Natural killer cell (primary cell): ENCODE results near the gene LRP1B. TPM values are rescaled to one million over a fixed set of nuclear protein-coding genes. Genes with fewer than 3 reads are reported as not detected.

Source experiments
- ATAC-seq, 3 donors: fragments of 150-1000 bp in 2 of 3; fragments of 200-7000 bp in 1 of 3; cut with Tn5 transposase; 1 replicate in 1 of 3; 2 replicates in 2 of 3; pipeline ENCODE4 v1.10.0; 2021; ENCODE audit warnings: mild to moderate bottlenecking in 2 of 3, moderate library complexity in 2 of 3
- DNase-seq, 2 donors: peaks; one replicate each; pipeline versions ENCODE4 v3.0.0 to v3.0.0-alpha.2; 2013 to 2021; ENCODE audit warnings: mixed read lengths in 1 of 2
- H3K27ac ChIP-seq: one replicate; pipeline ENCODE4 v1.5.1; 2013; ENCODE audit warnings: mild to moderate bottlenecking, low read length
- H3K27me3 ChIP-seq: one replicate; pipeline ENCODE4 v1.6.1; 2013; ENCODE audit warnings: low read length; ENCODE audit not compliant: control insufficient read depth, insufficient read depth
- H3K36me3 ChIP-seq: one replicate; pipeline ENCODE4 v1.6.1; 2013; ENCODE audit warnings: low read length; ENCODE audit not compliant: control insufficient read depth, insufficient read depth
- H3K4me1 ChIP-seq: one replicate; pipeline ENCODE4 v1.6.1; 2013; ENCODE audit warnings: low read length; ENCODE audit not compliant: control insufficient read depth, insufficient read depth
- H3K4me3 ChIP-seq: one replicate; pipeline ENCODE4 v1.5.1; 2013; ENCODE audit warnings: low read length
- H3K9me3 ChIP-seq: one replicate; pipeline ENCODE4 v1.6.1; 2013; ENCODE audit warnings: low read length; ENCODE audit not compliant: control insufficient read depth, insufficient read depth
- H3K27ac Mint-ChIP-seq, 2 donors: one replicate each; pipeline ENCODE4 v1.8.0; 2022; ENCODE audit warnings: mild to moderate bottlenecking in 2 of 2, mixed read lengths in 2 of 2, moderate library complexity in 1 of 2
- H3K27me3 Mint-ChIP-seq, 2 donors: one replicate each; pipeline ENCODE4 v1.8.0; 2022; ENCODE audit warnings: low read depth in 2 of 2, mixed read lengths in 2 of 2
- H3K36me3 Mint-ChIP-seq: one replicate; pipeline ENCODE4 v1.8.0; 2022; ENCODE audit warnings: mixed read lengths
- H3K4me1 Mint-ChIP-seq, 2 donors: one replicate each; pipeline ENCODE4 v1.8.0; 2022; ENCODE audit warnings: mixed read lengths in 2 of 2
- H3K4me3 Mint-ChIP-seq: one replicate; pipeline ENCODE4 v1.8.0; 2022; ENCODE audit warnings: mild to moderate bottlenecking, moderate library complexity, mixed read lengths
- H3K9me3 Mint-ChIP-seq, 2 donors: one replicate each; pipeline ENCODE4 v1.8.0; 2022; ENCODE audit warnings: mixed read lengths in 2 of 2
- WGBS: methylation state at CpG from one replicate; pipeline ENCODE4 v1.1.7; 2013; ENCODE audit warnings: missing lambda C conversion rate; ENCODE audit not compliant: insufficient coverage; 5-methylcytosine and 5-hydroxymethylcytosine counted together
- intact Hi-C: fragments of 100-400 bp; cut with micrococcal nuclease; formaldehyde crosslinking; loops from one replicate; pipeline ENCODE4 v1.14.2; 2022
- total RNA-seq, 4 donors: library from RNA; stranded (reverse); fragments of 120-200 nt in 1 of 4; gene quantifications; one replicate each; pipeline versions ENCODE4 v1.2.3 to v1.2.4, GENCODE V29; 2013 to 2022
- TF ChIP-seq, protein P1 (sequence below): fragments of 200-600 bp; IDR thresholded peaks from one replicate; pipeline ENCODE4 v1.8.0; 2022; ENCODE audit warnings: antibody characterized with exemption

LRP1B gene
- total RNA-seq, 3 donors from 2014 or later (not counting 1 experiment from before 2014, with no cell fraction given), result 0.05 TPM; not detected in 2

DNA sequence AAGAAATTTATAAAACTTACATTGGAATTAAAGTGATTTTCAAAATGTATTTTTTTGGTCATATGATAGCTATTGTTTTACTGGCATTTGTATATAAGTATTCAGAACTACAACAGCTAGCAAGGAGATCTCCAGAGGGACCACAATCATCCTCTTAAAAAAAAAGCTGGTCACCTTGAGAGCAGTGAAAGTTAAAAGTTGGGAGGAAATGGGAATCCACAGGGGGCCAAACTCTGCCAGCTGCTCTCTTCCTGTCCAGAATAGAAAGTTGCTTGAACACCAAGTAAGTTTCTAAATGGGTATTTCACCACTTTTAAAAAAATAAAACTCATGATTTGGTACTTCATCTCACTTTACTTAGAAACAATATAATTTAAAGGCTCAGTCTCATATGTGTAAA, 1025.1 kb downstream of the LRP1B start:
- intact Hi-C loops, result no loop called here
- ATAC-seq, result no peak
- no peak overlapping the region for H3K27ac Mint-ChIP-seq
- H3K9me3 Mint-ChIP-seq, result peaks cover 0 to 9% of the 10 kb centered on the region in 2 donors
- TF ChIP-seq, protein P1, sequence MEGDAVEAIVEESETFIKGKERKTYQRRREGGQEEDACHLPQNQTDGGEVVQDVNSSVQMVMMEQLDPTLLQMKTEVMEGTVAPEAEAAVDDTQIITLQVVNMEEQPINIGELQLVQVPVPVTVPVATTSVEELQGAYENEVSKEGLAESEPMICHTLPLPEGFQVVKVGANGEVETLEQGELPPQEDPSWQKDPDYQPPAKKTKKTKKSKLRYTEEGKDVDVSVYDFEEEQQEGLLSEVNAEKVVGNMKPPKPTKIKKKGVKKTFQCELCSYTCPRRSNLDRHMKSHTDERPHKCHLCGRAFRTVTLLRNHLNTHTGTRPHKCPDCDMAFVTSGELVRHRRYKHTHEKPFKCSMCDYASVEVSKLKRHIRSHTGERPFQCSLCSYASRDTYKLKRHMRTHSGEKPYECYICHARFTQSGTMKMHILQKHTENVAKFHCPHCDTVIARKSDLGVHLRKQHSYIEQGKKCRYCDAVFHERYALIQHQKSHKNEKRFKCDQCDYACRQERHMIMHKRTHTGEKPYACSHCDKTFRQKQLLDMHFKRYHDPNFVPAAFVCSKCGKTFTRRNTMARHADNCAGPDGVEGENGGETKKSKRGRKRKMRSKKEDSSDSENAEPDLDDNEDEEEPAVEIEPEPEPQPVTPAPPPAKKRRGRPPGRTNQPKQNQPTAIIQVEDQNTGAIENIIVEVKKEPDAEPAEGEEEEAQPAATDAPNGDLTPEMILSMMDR, result no peak
- H3K4me1 Mint-ChIP-seq, result no peaks in the 10 kb centered on the region
- no peak overlapping the region for H3K4me3 Mint-ChIP-seq
- Histone ChIP-seq H3K4me3 (no peak overlapping the region), H3K27ac (no peak overlapping the region), H3K9me3 (no peaks in the 10 kb centered on the region), H3K27me3 (no peaks in the 10 kb centered on the region), H3K4me1 (no peaks in the 10 kb centered on the region), H3K36me3 (no peaks in the 10 kb centered on the region)
- H3K27me3 Mint-ChIP-seq, result no peaks in the 10 kb centered on the region
- H3K36me3 Mint-ChIP-seq, result no peaks in the 10 kb centered on the region
- no peak for DNase-seq

GRCh38 chr2:141103216-141103615, 1027.6 kb downstream of the LRP1B start:
- no peak overlapping the region for H3K27ac Mint-ChIP-seq
- 0% methylated on average over 1 of the region's 1 CpG for WGBS

GRCh38 chr2:141079231-141079630, 1051.6 kb downstream of the LRP1B start:
- peaks cover 3 to 9% of the 10 kb centered on the region in 2 donors for H3K9me3 Mint-ChIP-seq
- DNase-seq (no peak), ATAC-seq (no peak)
- Histone ChIP-seq H3K4me3 (no peak overlapping the region), H3K9me3 (no peaks in the 10 kb centered on the region), H3K36me3 (no peaks in the 10 kb centered on the region), H3K27ac (no peak overlapping the region), H3K4me1 (no peaks in the 10 kb centered on the region), H3K27me3 (no peaks in the 10 kb centered on the region)
- no peak overlapping the region for H3K27ac Mint-ChIP-seq
- H3K27me3 Mint-ChIP-seq, result no peaks in the 10 kb centered on the region
- no peaks in the 10 kb centered on the region for H3K36me3 Mint-ChIP-seq
- H3K4me1 Mint-ChIP-seq, result no peaks in the 10 kb centered on the region
- 86% methylated on average over 1 of the region's 1 CpG for WGBS
- intact Hi-C loops, result no loop called here
- no peak overlapping the region for H3K4me3 Mint-ChIP-seq
- TF ChIP-seq, protein P1, result no peak

More at GRCh38 chr2:141103216-141103615, 1027.6 kb downstream of the LRP1B start:
- DNase-seq, result no peak
- H3K9me3 Mint-ChIP-seq, result peaks cover 0 to 11% of the 10 kb centered on the region in 2 donors
- no peaks in the 10 kb centered on the region for H3K9me3 ChIP-seq
- H3K4me1 ChIP-seq, result no peaks in the 10 kb centered on the region
- no peaks in the 10 kb centered on the region for H3K27me3 Mint-ChIP-seq
- no peaks in the 10 kb centered on the region for H3K36me3 Mint-ChIP-seq
- no peaks in the 10 kb centered on the region for H3K36me3 ChIP-seq
- TF ChIP-seq, protein P1, result no peak
- H3K27me3 ChIP-seq, result no peaks in the 10 kb centered on the region
- H3K27ac ChIP-seq, result no peak overlapping the region
- intact Hi-C loops, result no loop called here
- H3K4me3 ChIP-seq, result no peak overlapping the region
- no peak for ATAC-seq
- H3K4me3 Mint-ChIP-seq, result no peak overlapping the region
- no peaks in the 10 kb centered on the region for H3K4me1 Mint-ChIP-seq

DNA sequence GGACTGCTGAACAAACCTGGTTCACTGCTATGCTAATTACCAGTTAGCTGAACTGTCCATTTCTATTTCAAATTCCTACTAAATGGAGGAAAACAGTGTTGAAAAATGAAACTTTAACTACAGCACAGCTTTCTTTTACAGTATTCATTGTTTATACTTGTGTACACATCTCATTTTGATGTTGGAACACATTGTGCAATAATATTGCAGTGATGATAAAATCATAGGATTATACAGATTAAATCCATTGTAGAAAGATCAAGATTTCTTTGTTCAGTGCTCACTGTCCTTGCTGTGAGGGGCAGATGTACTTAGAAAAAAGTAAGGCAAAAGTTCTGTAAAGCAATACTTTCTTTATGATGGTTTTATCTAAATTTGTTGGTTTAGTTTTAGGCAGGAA, 1055.1 kb downstream of the LRP1B start:
- H3K27me3 ChIP-seq, result no peaks in the 10 kb centered on the region
- TF ChIP-seq, protein P1, result no peak
- no peaks in the 10 kb centered on the region for H3K36me3 ChIP-seq
- ATAC-seq, result no peak
- intact Hi-C loops, result no loop called here
- no peaks in the 10 kb centered on the region for H3K4me1 ChIP-seq
- Mint-ChIP-seq H3K36me3 (no peaks in the 10 kb centered on the region), H3K27ac (no peak overlapping the region), H3K4me1 (no peaks in the 10 kb centered on the region), H3K27me3 (no peaks in the 10 kb centered on the region), H3K4me3 (no peak overlapping the region), H3K9me3 (peaks cover 3 to 4% of the 10 kb centered on the region in 2 donors)
- DNase-seq, result no peak
- no peaks in the 10 kb centered on the region for H3K9me3 ChIP-seq
- no peak overlapping the region for H3K4me3 ChIP-seq
- H3K27ac ChIP-seq, result no peak overlapping the region
